MG63 (cell line): ENCODE measurements around the gene TANGO2. TPM values are rescaled to one million over a fixed set of nuclear protein-coding genes. Genes with fewer than 3 reads are reported as not detected.

Source experiments
- DNase-seq: peaks from one replicate; pipeline ENCODE4 v3.0.0-alpha.2; 2020
- H3K27me3 ChIP-seq: fragments of 250-450 bp; sonication (Bioruptor Pico); 2 replicates; pipeline ENCODE4 v1.5.1; 2020; ENCODE audit warnings: mild to moderate bottlenecking, moderate library complexity
- H3K36me3 ChIP-seq: fragments of 250-450 bp; sonication (Bioruptor Pico); 2 replicates; pipeline ENCODE4 v1.5.1; 2020; ENCODE audit warnings: mild to moderate bottlenecking, moderate library complexity
- H3K4me3 ChIP-seq: fragments of 250-450 bp; sonication (Bioruptor Pico); 2 replicates; pipeline ENCODE4 v1.5.1; 2020; ENCODE audit warnings: mild to moderate bottlenecking, moderate library complexity
- H3K9me3 ChIP-seq: fragments of 250-450 bp; sonication (Bioruptor Pico); 2 replicates; pipeline ENCODE4 v1.5.1; 2020; ENCODE audit warnings: mild to moderate bottlenecking, moderate library complexity
- total RNA-seq: library from RNA; depleted of rRNA; stranded (reverse); fragments of >200 nt; shearing (Covaris generic); gene quantifications from 2 replicates; pipeline ENCODE4 v1.2.3, GENCODE V29; 2014; ENCODE audit warnings: low replicate concordance

The TANGO2 gene
- total RNA-seq, 1 experiment from 2014 or later = 21.0 TPM

DNA sequence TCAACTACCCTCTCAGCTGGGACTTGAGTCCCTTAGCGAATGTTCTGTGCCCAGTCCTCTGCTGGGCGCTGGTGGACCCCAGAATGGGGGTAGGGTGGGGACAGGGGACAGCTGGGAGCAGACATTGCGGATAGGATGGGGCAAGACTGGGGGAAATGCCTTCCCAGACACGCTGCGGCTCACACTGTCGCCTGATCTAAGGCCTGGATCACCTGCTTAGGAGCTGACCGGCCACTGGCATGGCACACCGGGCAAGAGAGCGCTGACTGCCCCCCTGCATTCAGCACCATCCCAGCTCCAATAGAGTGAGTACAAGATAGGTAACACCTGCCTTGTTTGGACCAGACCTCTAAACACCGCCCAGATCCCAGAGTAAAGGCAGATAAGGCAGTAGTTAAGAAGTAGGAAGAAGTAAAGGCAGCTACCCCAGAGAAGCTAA, 5.7 kb upstream of the TANGO2 start:
- Histone ChIP-seq H3K4me3 (no peak overlapping the region), H3K27me3 (peaks cover 7% of the 10 kb centered on the region), H3K36me3 (no peaks in the 10 kb centered on the region), H3K9me3 (no peaks in the 10 kb centered on the region)
- DNase-seq = no peak

GRCh38 chr22:20015971-20016733, 4.8 kb upstream of the TANGO2 start:
- DNase-seq = peak; percentile 27
- Histone ChIP-seq H3K9me3 (no peaks in the 10 kb centered on the region), H3K4me3 (peak overlapping the region; percentile 61)

GRCh38 chr22:20016734-20017621, 3.9 kb upstream of the TANGO2 start, which contains the start of gene ARVCF:
ARVCF (minus strand) TSS chr22:20016823; CDS start chr22:19990794, 26,029 bp downstream.
- H3K9me3 ChIP-seq = no peaks in the 10 kb centered on the region
- DNase-seq = peak; percentile 88
- H3K36me3 ChIP-seq = no peaks in the 10 kb centered on the region
- peaks cover 7% of the 10 kb centered on the region for H3K27me3 ChIP-seq
- peak within 1 kb of the TSS; percentile 61 for H3K4me3 ChIP-seq

More at GRCh38 chr22:20015971-20016733, 4.8 kb upstream of the TANGO2 start:
- peaks cover 7% of the 10 kb centered on the region for H3K27me3 ChIP-seq
- H3K36me3 ChIP-seq = no peaks in the 10 kb centered on the region

DNA sequence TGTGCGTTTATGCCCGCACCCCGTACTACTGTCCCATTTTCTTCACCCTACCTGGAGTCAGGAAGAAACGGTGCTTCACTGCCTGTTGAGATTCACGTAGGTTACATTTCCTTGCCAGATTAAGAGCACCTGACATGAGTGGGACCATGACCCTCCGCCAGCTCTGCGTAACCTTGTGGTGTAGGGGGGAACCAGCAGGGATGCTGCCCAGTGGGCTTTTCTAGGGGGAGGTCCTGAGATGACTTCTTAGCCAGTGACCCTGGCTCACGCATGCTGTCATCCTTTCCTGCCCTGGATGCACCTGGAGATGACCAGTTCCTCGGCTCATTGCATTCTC, 3.3 kb upstream of the TANGO2 start:
- Histone ChIP-seq H3K4me3 (no peak overlapping the region), H3K27me3 (peaks cover 7% of the 10 kb centered on the region), H3K9me3 (no peaks in the 10 kb centered on the region), H3K36me3 (no peaks in the 10 kb centered on the region)
- no peak for DNase-seq

GRCh38 chr22:20018001-20018400, 2.9 kb upstream of the TANGO2 start:
- peaks cover 7% of the 10 kb centered on the region for H3K27me3 ChIP-seq
- H3K4me3 ChIP-seq = no peak overlapping the region
- DNase-seq = no peak
- peaks cover 2% of the 10 kb centered on the region; the same call in 1 of the 2 replicates for H3K36me3 ChIP-seq
- no peaks in the 10 kb centered on the region for H3K9me3 ChIP-seq

DNA sequence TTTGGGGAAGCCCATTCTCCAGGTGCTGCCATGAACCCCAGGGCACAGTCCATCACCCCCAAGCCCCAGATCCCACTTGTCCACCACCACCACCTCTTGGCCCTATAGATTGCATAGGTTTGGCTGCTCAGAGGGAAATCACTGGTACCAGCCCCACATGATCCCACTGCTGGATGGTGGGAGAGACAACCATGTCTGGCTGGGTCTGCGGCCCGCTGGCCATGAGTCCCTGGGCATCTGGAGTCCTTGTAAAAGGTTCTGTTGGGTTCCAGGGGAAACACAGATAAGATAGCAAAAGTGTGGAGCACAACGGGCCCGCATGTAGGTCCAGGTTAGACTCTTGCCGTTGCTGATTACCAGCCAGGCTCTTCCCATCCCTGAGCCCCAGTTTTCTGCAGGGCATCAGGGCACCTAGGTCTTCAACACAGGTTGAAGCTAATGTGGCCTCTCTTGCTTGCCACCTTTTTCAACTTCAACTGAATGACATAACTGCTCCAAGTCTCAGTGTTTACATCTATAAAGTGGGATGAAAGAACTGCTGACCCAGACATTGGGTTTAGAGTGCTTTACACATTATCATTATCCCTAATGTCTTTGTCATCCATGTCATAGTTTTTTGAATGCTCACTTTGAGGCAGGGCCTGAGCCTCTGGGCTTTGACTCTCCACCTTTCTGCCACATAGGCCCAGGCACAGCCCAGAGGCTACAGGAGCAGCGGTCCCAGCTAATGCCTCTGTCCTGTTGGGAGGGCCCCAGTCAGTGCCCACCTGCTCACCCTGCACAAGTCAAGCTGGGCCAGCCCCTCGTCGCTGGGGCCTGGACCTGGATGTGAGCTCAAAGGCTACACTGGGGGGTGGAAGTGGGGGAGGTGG, 1.0 kb upstream of the TANGO2 start:
- no peak for DNase-seq
- H3K4me3 ChIP-seq = peak overlapping the region; percentile 49; the same call in 1 of the 2 replicates
- no peaks in the 10 kb centered on the region for H3K9me3 ChIP-seq

DNA sequence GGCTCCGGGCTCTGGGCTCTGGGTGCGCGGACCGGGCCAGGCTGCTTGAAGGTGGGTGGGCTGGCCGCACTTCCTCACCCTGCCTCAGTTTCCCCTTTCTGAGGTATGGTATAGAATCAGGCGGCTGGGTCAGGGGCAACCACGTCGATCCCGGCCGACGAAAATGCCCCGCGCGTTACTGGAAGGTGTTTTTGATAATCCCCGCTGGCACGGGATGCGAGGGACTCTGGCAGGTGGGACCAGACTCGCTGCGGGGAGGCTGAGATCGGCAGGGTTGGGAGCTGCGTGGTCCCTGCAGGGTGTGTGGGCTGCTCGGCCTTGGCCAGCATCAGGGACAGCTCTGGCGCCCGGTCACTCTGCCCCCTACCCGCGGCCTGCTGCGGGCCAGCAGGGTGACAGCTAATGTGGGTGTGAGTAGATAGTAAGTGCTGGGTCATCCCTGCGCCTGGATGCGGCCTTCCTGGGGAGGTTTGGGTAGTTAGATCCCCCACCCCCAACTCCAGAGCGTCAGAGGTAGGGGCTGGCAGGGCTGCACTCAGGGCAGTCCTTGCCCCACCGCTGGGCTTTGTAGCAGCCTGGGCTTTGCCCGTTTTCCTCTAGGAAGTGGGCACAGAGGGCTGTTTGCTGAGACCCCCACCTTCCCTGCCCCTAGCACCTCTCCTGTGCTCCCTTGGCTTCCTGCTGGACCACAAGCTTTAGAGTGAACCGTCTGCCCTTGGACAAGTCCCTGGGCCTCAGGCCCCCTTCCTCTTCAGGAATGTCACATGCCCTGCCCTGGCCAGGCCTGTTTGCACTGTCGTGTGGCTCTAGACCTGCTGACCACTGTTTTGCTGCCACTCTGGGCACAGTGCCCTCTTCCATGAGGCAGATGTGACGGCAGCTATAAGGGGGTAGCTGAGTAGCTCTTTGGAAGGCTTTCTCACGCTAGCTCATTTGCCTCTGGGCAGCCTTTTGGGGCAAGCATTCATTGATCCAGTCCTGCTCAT, 579 bp downstream of the TANGO2 start:
- H3K36me3 ChIP-seq = peaks cover 5% of the 10 kb centered on the region; the same call in 1 of the 2 replicates
- peaks cover 7% of the 10 kb centered on the region for H3K27me3 ChIP-seq
- H3K4me3 ChIP-seq = peak overlapping the region; percentile 80
- DNase-seq = peak; percentile 65
- H3K9me3 ChIP-seq = no peaks in the 10 kb centered on the region

More for the DNA sequence above, 1.0 kb upstream of the TANGO2 start:
- H3K36me3 ChIP-seq = peaks cover 5% of the 10 kb centered on the region; the same call in 1 of the 2 replicates
- peaks cover 7% of the 10 kb centered on the region for H3K27me3 ChIP-seq

DNA sequence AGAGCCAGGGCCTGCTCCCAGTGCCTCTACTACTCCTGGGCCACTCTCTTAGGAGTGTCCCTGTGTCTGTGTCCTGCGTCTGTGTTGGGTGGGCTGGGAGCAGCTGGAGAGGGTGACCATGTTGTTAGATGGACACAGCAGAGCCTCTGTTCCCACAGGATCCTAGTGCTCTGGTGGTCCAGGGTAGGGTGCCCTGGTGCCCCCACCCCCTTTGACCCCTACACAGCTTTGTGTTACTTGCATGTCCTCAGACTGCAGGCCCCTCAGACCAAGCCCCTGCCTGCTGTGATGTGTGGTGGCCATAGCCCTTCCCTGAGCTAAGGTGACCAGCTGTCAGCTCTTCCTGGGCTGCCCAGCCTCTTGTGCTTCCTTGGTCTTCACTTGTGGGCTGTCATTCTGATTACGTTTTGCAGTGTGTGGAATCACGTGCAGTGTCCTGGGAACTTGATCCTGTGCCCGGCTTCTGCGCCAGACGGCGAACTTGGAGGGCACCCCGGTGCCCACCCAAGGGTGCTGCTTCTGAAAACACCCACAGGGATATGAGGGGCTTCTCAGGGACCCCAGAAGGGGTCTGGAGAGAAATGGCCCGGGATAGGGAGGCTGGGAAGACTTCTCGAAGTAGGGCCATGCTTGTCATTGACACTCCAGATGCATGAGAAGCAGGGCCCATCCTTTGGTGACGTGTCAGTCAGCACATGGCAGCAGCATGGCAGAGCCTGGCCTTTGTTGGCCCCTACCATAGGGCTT, 1.5 kb downstream of the TANGO2 start:
- DNase-seq = no peak
- no peaks in the 10 kb centered on the region for H3K9me3 ChIP-seq

GRCh38 chr22:20022978-20023613, 2.2 kb downstream of the TANGO2 start:
- Histone ChIP-seq H3K9me3 (no peaks in the 10 kb centered on the region), H3K4me3 (no peak overlapping the region), H3K27me3 (no peaks in the 10 kb centered on the region), H3K36me3 (peaks cover 5% of the 10 kb centered on the region; the same call in 1 of the 2 replicates)
- no peak for DNase-seq

More for the DNA sequence above, 1.5 kb downstream of the TANGO2 start:
- Histone ChIP-seq H3K27me3 (peaks cover 4% of the 10 kb centered on the region), H3K4me3 (peak overlapping the region; percentile 80), H3K36me3 (peaks cover 5% of the 10 kb centered on the region; the same call in 1 of the 2 replicates)

DNA sequence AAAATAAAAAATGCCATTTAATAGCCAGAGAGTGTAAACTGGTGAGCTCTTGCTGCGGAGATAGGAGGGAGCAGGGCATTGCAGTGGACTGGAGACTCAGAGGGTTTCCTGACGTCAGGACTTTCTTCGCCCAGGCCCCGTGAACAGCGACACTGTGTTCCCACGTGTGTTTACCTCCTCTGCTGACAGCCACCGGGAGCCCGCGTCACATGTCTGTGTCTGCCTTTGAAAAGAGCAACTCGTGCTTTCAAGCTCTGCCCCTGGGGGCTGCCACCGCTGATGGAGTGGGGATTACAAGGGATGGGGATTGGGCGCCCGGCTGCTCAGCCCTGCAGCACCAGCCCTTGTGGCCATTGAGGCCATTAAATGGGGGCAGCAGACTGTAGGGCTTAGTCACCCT, 3.3 kb downstream of the TANGO2 start:
- H3K9me3 ChIP-seq = no peaks in the 10 kb centered on the region
- DNase-seq = no peak
- H3K4me3 ChIP-seq = no peak overlapping the region
- no peaks in the 10 kb centered on the region for H3K27me3 ChIP-seq
- peaks cover 5% of the 10 kb centered on the region; the same call in 1 of the 2 replicates for H3K36me3 ChIP-seq

DNA sequence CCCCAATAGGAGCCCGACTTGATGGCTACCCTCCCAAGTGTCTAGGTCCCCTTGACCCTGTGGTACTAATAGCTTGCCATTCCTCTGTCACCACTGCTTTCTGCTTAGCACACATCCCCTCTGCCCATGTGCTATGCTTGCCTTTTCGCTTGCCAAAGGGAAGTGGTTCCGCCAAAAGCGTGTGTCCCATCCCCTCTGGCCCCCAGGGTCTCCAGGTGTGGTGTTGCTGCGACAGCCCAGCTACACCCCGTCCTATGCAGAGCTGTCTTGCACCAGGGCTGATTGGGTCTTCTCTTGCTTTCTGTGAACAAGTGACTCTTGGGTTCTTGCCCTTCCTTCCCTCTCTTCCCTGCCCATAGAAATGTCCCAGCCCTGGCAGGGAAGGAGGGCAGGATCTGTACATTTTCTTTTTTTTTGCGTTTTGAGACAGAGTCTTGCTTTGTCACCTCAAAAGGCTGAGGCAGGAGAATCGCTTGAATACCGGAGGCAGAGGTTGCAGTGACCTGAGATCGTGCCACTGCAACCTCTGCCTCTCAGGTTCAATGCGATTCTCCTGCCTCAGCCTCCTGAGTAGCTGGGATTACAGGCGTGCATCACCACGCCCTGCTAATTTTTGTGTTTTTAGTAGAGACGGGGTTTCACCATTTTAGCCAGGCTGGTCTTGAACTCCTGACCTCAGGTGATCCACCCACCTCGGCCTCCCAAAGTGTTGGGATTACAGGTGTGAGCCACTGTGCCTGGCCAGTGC, 3.9 kb downstream of the TANGO2 start:
- H3K9me3 ChIP-seq = no peaks in the 10 kb centered on the region
- no peak overlapping the region for H3K4me3 ChIP-seq
- H3K36me3 ChIP-seq = peaks cover 5% of the 10 kb centered on the region; the same call in 1 of the 2 replicates
- no peaks in the 10 kb centered on the region for H3K27me3 ChIP-seq
- no peak for DNase-seq

DNA sequence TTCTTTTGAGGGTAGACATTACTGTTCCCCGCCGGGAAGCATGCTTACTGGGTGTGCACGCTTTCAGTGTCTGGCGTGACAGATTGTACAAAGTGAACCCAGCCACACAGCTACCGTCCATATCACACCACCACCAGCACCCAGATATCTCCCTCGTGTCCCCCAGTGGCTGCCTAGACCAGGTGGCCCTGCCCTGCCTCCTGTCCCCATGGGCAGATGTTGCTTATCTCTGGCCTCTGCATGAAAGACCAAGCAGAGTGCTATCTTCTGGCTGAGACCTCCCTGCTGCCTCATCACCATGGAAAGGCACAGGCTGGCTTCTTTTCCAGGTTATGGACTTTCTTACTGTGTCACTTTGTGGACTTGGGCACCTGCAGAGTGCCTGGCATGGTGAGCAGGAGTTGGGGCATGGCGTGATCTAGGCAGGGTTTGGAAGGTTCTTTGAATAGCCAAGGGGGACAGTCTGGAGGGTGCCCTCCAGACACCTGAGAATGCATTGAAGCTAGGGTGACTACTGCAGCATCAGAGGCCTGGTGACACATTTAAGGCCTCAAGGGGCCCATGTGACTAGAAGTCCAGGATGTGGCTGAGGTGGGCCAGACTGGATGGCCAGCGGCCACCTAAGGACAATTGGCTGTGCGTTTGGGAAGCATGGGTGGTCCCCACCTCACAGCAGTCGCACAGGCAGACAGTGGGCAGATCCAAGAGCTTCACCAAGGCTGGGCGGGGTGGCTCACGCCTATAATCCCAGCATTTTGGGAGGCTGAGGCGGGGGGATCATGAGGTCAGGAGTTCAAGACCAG, 4.7 kb downstream of the TANGO2 start:
- no peak overlapping the region for H3K4me3 ChIP-seq
- no peaks in the 10 kb centered on the region for H3K27me3 ChIP-seq
- H3K36me3 ChIP-seq = peaks cover 5% of the 10 kb centered on the region; the same call in 1 of the 2 replicates
- DNase-seq = no peak
- H3K9me3 ChIP-seq = no peaks in the 10 kb centered on the region
